Neuronal stem cell (in vitro differentiated cells): ENCODE data around the gene HGF.

Experiments
- DNase-seq: peaks from one replicate; pipeline ENCODE4 v3.0.0-alpha.2; 2013; ENCODE audit warnings: low spot score
- H2AFZ ChIP-seq: one replicate; pipeline ENCODE4 v1.6.1; 2013; ENCODE audit warnings: mild to moderate bottlenecking, low read length, inconsistent platforms
- H2AK5ac ChIP-seq: 2 replicates; pipeline ENCODE4 v1.6.1; 2013; ENCODE audit warnings: low read depth, mild to moderate bottlenecking, inconsistent platforms, low read length, moderate library complexity, mixed read lengths
- H2BK120ac ChIP-seq: 2 replicates; pipeline ENCODE4 v1.6.1; 2013; ENCODE audit warnings: low read depth, mild to moderate bottlenecking, inconsistent platforms, low read length, moderate library complexity, mixed read lengths
- H2BK12ac ChIP-seq: one replicate; pipeline ENCODE4 v1.6.1; 2013; ENCODE audit warnings: low read length, inconsistent platforms
- H2BK15ac ChIP-seq: 2 replicates; pipeline ENCODE4 v1.6.1; 2013; ENCODE audit warnings: mild to moderate bottlenecking, low read length, inconsistent platforms, mixed read lengths
- H2BK5ac ChIP-seq: one replicate; pipeline ENCODE4 v1.6.1; 2013; ENCODE audit warnings: inconsistent platforms, mild to moderate bottlenecking, low read length, moderate library complexity
- H3K14ac ChIP-seq: one replicate; pipeline ENCODE4 v1.6.1; 2013; ENCODE audit warnings: low read length, inconsistent platforms
- H3K18ac ChIP-seq: 2 replicates; pipeline ENCODE4 v1.6.1; 2013; ENCODE audit warnings: low read length, inconsistent platforms
- H3K23ac ChIP-seq: 2 replicates; pipeline ENCODE4 v1.6.1; 2013; ENCODE audit warnings: low read depth, mild to moderate bottlenecking, mixed read lengths, low read length, inconsistent platforms; ENCODE audit not compliant: poor library complexity
- H3K27ac ChIP-seq: replicated peaks from 3 replicates; pipeline ENCODE4 v1.5.1; 2013; ENCODE audit warnings: low read length, inconsistent platforms
- H3K27me3 ChIP-seq, 3 experiments: 2 replicates each; pipeline ENCODE4 v1.6.1; 2013; ENCODE audit warnings: low read length in 3 of 3, mild to moderate bottlenecking in 2 of 3, inconsistent platforms in 1 of 3, low read depth in 1 of 3, mixed read lengths in 1 of 3, moderate library complexity in 1 of 3; ENCODE audit not compliant: control insufficient read depth in 3 of 3, insufficient read depth in 3 of 3
- H3K36me3 ChIP-seq, 2 donors: replicated peaks in 1 of 2; 2 replicates each; pipeline ENCODE4 v1.6.1; 2013; ENCODE audit warnings: low read length in 2 of 2; ENCODE audit not compliant: control insufficient read depth in 2 of 2, insufficient read depth in 2 of 2
- H3K4ac ChIP-seq: 2 replicates; pipeline ENCODE4 v1.6.1; 2013; ENCODE audit warnings: inconsistent platforms, mild to moderate bottlenecking, low read length, moderate library complexity
- H3K4me1 ChIP-seq, 2 donors: 1 replicate in 1 of 2; 2 replicates in 1 of 2; pipeline ENCODE4 v1.6.1; 2013; ENCODE audit warnings: low read length in 2 of 2, low read depth in 1 of 2; ENCODE audit not compliant: control insufficient read depth in 2 of 2, insufficient read depth in 1 of 2
- H3K4me2 ChIP-seq: one replicate; pipeline ENCODE4 v1.6.1; 2013; ENCODE audit warnings: mild to moderate bottlenecking, low read length, inconsistent platforms; ENCODE audit not compliant: insufficient read depth, poor library complexity, severe bottlenecking
- H3K4me3 ChIP-seq, 2 donors: 2 replicates each; pipeline ENCODE4 v1.5.1; 2013; ENCODE audit warnings: low read length in 2 of 2, mild to moderate bottlenecking in 2 of 2, inconsistent platforms in 1 of 2, moderate library complexity in 1 of 2
- H3K79me1 ChIP-seq: one replicate; pipeline ENCODE4 v1.6.1; 2013; ENCODE audit warnings: low read depth, mild to moderate bottlenecking, inconsistent platforms, low read length, moderate library complexity
- H3K9ac ChIP-seq: one replicate; pipeline ENCODE4 v1.6.1; 2013; ENCODE audit warnings: mild to moderate bottlenecking, low read depth, low read length, inconsistent platforms; ENCODE audit not compliant: poor library complexity
- H3K9me3 ChIP-seq, 2 donors: replicated peaks in 1 of 2; 2 replicates each; pipeline versions ENCODE3 to v1.6.1; 2013; ENCODE audit warnings: low read length in 2 of 2, mild to moderate bottlenecking in 2 of 2, inconsistent platforms in 1 of 2, low read depth in 1 of 2, mixed read lengths in 1 of 2, moderate library complexity in 1 of 2; ENCODE audit not compliant: control insufficient read depth in 2 of 2, insufficient read depth in 1 of 2
- H4K8ac ChIP-seq: one replicate; pipeline ENCODE4 v1.6.1; 2013; ENCODE audit warnings: low read depth, mild to moderate bottlenecking, inconsistent platforms, low read length, moderate library complexity
- H4K91ac ChIP-seq: one replicate; pipeline ENCODE4 v1.6.1; 2013; ENCODE audit warnings: low read length, low read depth, mild to moderate bottlenecking, inconsistent platforms; ENCODE audit not compliant: poor library complexity
- WGBS, 2 donors: extraction: QIAGEN DNeasy Blood & Tissue Kit; methylation state at CpG; one replicate each; pipeline ENCODE4 v1.1.7; 2013; ENCODE audit warnings: missing lambda C conversion rate in 2 of 2, mixed read lengths in 1 of 2; ENCODE audit not compliant: insufficient read length in 2 of 2, insufficient replicate concordance in 1 of 2; ENCODE audit errors: extremely low coverage in 2 of 2; 5-methylcytosine and 5-hydroxymethylcytosine counted together

The HGF gene

GRCh38 chr7:81714306-81714705 is 55.5 kb downstream of the HGF start:
- H3K36me3 ChIP-seq: no peaks in the 10 kb centered on the region

GRCh38 chr7:81710751-81711150 is 59.1 kb downstream of the HGF start:
- no peak overlapping the region for H2BK15ac ChIP-seq
- H3K23ac ChIP-seq: no peak overlapping the region
- no CpG with 5 or more reads among the region's 1 CpG for WGBS, 2 donors

More at GRCh38 chr7:81714306-81714705, 55.5 kb downstream of the HGF start:
- H3K14ac ChIP-seq: no peak overlapping the region
- no peak overlapping the region for H3K27ac ChIP-seq
- H3K4me1 ChIP-seq: no peaks in the 10 kb centered on the region
- H3K23ac ChIP-seq: no peak overlapping the region
- H4K91ac ChIP-seq: no peak overlapping the region
- no peak for DNase-seq
- no peak overlapping the region for H3K4me3 ChIP-seq
- no peak overlapping the region for H2AK5ac ChIP-seq
- no peak overlapping the region for H2AFZ ChIP-seq
- no CpG with 5 or more reads among the region's 1 CpG for WGBS, 2 donors
- no peak overlapping the region for H4K8ac ChIP-seq
- no peaks in the 10 kb centered on the region for H3K79me1 ChIP-seq
- H2BK15ac ChIP-seq: no peak overlapping the region
- H3K27me3 ChIP-seq: no peaks in the 10 kb centered on the region
- H2BK5ac ChIP-seq: no peak overlapping the region
- H3K4me2 ChIP-seq: no peak overlapping the region
- no peaks in the 10 kb centered on the region for H3K9me3 ChIP-seq
- no peak overlapping the region for H3K4ac ChIP-seq
- H3K9ac ChIP-seq: no peak overlapping the region
- H2BK120ac ChIP-seq: no peak overlapping the region
- H2BK12ac ChIP-seq: no peak overlapping the region
- H3K18ac ChIP-seq: no peak overlapping the region

GRCh38 chr7:81709836-81710235 is 60.0 kb downstream of the HGF start:
- H3K4me1 ChIP-seq: peaks cover 0 to 7% of the 10 kb centered on the region in 2 donors
- no peak overlapping the region for H3K4me2 ChIP-seq
- H2BK12ac ChIP-seq: no peak overlapping the region
- no peaks in the 10 kb centered on the region for H3K27me3 ChIP-seq
- no peak overlapping the region for H3K4me3 ChIP-seq
- no peak overlapping the region for H2BK15ac ChIP-seq
- H3K18ac ChIP-seq: no peak overlapping the region
- no peak overlapping the region for H2AFZ ChIP-seq
- no peak overlapping the region for H2AK5ac ChIP-seq
- DNase-seq: no peak
- WGBS, 2 donors: no CpG with 5 or more reads among the region's 5 CpGs
- H3K36me3 ChIP-seq: no peaks in the 10 kb centered on the region
- no peak overlapping the region for H4K8ac ChIP-seq
- no peak overlapping the region for H3K9ac ChIP-seq
- no peak overlapping the region for H3K23ac ChIP-seq
- H3K9me3 ChIP-seq: no peaks in the 10 kb centered on the region
- no peak overlapping the region for H3K4ac ChIP-seq
- no peak overlapping the region for H2BK120ac ChIP-seq
- no peak overlapping the region for H2BK5ac ChIP-seq
- H3K79me1 ChIP-seq: no peaks in the 10 kb centered on the region
- no peak overlapping the region for H3K14ac ChIP-seq
- H3K27ac ChIP-seq: no peak overlapping the region
- H4K91ac ChIP-seq: no peak overlapping the region

More at GRCh38 chr7:81710751-81711150, 59.1 kb downstream of the HGF start:
- no peak overlapping the region for H2AFZ ChIP-seq
- no peak overlapping the region for H4K91ac ChIP-seq
- H3K79me1 ChIP-seq: no peaks in the 10 kb centered on the region
- no peak overlapping the region for H2BK120ac ChIP-seq
- no peak overlapping the region for H3K9ac ChIP-seq
- no peak overlapping the region for H2BK12ac ChIP-seq
- H2AK5ac ChIP-seq: no peak overlapping the region
- peaks cover 0 to 2% of the 10 kb centered on the region in 2 donors for H3K4me1 ChIP-seq
- no peaks in the 10 kb centered on the region for H3K36me3 ChIP-seq
- no peak overlapping the region for H3K18ac ChIP-seq
- H3K4me2 ChIP-seq: no peak overlapping the region
- no peak overlapping the region for H2BK5ac ChIP-seq
- no peaks in the 10 kb centered on the region for H3K27me3 ChIP-seq
- no peak overlapping the region for H3K14ac ChIP-seq
- H3K9me3 ChIP-seq: no peaks in the 10 kb centered on the region
- H3K4ac ChIP-seq: no peak overlapping the region
- DNase-seq: no peak
- no peak overlapping the region for H3K27ac ChIP-seq
- H3K4me3 ChIP-seq: no peak overlapping the region
- H4K8ac ChIP-seq: no peak overlapping the region

- no peaks in the 10 kb centered on the region for H3K27me3 ChIP-seq
- H2BK5ac ChIP-seq: no peak overlapping the region
- DNase-seq: no peak
- no peak overlapping the region for H3K23ac ChIP-seq
- no peaks in the 10 kb centered on the region for H3K9me3 ChIP-seq
- H3K79me1 ChIP-seq: no peaks in the 10 kb centered on the region
- no peak overlapping the region for H2BK12ac ChIP-seq
- H4K8ac ChIP-seq: no peak overlapping the region
- H2AK5ac ChIP-seq: no peak overlapping the region
- H4K91ac ChIP-seq: no peak overlapping the region
- H3K36me3 ChIP-seq: no peaks in the 10 kb centered on the region
- H3K9ac ChIP-seq: no peak overlapping the region
- H3K4ac ChIP-seq: no peak overlapping the region
- H3K4me1 ChIP-seq: peaks cover 0 to 13% of the 10 kb centered on the region in 2 donors
- H3K27ac ChIP-seq: no peak overlapping the region
- H3K4me2 ChIP-seq: no peak overlapping the region
- no peak overlapping the region for H3K4me3 ChIP-seq
- no peak overlapping the region for H2AFZ ChIP-seq
- no peak overlapping the region for H2BK120ac ChIP-seq
- no peak overlapping the region for H2BK15ac ChIP-seq
- H3K18ac ChIP-seq: no peak overlapping the region
- no peak overlapping the region for H3K14ac ChIP-seq
These were observed 61.9 kb downstream of the HGF start for GRCh38 chr7:81707966-81708365.
